ENCODE data around the gene HBD.
"Not testable (repeated sequence)": the region's sequence is repeated elsewhere in the genome, so short reads cannot be mapped to it uniquely, and the experiment has no call there.

- TF ChIP-seq TCF12 (IDR thresholded peaks at IDR 0.05); EP300 (IDR thresholded peaks at IDR 0.05; ENCODE audit: borderline replicate concordance in 1 of 2, low read depth in 1 of 2, low read length in 1 of 2): not testable (repeated sequence)
Measured at GRCh38 chr11:5254646-5255413, 20.5 kb upstream of the HBD start, which contains the start of gene HBG2.

All from SK-N-SH (cell line).